Neural progenitor cell (in vitro differentiated cells): ENCODE data around the gene IFIT5.
"Not testable (repeated sequence)": the region's sequence is repeated elsewhere in the genome, so short reads cannot be mapped to it uniquely, and the experiment has no call there.

Experiments used
- EZH2 ChIP-seq: fragments of 200-600 bp; sonication (generic); IDR thresholded peaks from 2 replicates; pipeline ENCODE4 v1.6.1; 2017; ENCODE audit warnings: antibody characterized with exemption, mild to moderate bottlenecking, moderate library complexity
- EZH2phosphoT487 ChIP-seq: fragments of 200-600 bp; sonication (generic); IDR thresholded peaks from 2 replicates; pipeline ENCODE4 v1.6.1; 2017; ENCODE audit warnings: antibody characterized with exemption
- TF ChIP-seq, protein P1 (sequence below): fragments of 200-600 bp; sonication (generic); IDR thresholded peaks from 2 replicates; pipeline ENCODE4 v1.5.1; 2017; ENCODE audit warnings: antibody characterized with exemption, mild to moderate bottlenecking

DNA sequence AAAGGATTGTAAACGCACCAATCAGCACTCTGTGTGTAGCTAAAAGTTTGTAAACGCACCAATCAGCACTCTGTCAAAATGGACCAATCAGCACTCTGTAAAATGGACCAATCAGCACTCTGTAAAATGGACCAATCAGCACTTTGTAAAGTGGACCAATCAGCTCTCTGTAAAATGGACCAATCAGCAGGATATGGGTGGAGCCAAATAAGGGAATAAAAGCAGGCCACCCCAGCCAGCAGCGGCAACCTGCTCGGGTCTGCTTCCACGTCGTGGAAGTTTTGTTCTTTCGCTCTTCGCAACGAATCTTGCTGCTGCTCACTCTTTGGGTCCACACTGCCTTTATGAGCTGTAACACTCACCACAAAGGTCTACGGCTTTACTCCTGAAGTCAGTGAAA lies 2.1 kb upstream of the IFIT5 start:
- TF ChIP-seq EZH2, EZH2phosphoT487: not testable (repeated sequence)
- TF ChIP-seq, protein P1, sequence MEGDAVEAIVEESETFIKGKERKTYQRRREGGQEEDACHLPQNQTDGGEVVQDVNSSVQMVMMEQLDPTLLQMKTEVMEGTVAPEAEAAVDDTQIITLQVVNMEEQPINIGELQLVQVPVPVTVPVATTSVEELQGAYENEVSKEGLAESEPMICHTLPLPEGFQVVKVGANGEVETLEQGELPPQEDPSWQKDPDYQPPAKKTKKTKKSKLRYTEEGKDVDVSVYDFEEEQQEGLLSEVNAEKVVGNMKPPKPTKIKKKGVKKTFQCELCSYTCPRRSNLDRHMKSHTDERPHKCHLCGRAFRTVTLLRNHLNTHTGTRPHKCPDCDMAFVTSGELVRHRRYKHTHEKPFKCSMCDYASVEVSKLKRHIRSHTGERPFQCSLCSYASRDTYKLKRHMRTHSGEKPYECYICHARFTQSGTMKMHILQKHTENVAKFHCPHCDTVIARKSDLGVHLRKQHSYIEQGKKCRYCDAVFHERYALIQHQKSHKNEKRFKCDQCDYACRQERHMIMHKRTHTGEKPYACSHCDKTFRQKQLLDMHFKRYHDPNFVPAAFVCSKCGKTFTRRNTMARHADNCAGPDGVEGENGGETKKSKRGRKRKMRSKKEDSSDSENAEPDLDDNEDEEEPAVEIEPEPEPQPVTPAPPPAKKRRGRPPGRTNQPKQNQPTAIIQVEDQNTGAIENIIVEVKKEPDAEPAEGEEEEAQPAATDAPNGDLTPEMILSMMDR, result not testable (repeated sequence)
